ENCODE measurements around the gene SLC15A4.
A peak's percentile ranks its signal among the peaks of the same experiment; 100 is the strongest.
"Not testable (repeated sequence)": the region's sequence is repeated elsewhere in the genome, so short reads cannot be mapped to it uniquely, and the experiment has no call there.

Gene SLC15A4

GRCh38 chr12:128856035-128856790 lies 32.5 kb upstream of the SLC15A4 start:
- no peak overlapping the region for H3K4me3 ChIP-seq (ENCODE audit: extremely low read depth, insufficient read depth, low read length, poor library complexity, severe bottlenecking)
- H3K27ac ChIP-seq (ENCODE audit: low read depth, low read length, severe bottlenecking): no peak overlapping the region
- WGBS, 2 experiments (ENCODE audit: insufficient coverage in 2 of 2): 74 to 86% methylated on average over 8 of the region's 9 CpGs
- H3K9me3 ChIP-seq (ENCODE audit: control insufficient read depth, low read length): no peaks in the 10 kb centered on the region
- H3K4me1 ChIP-seq (ENCODE audit: control insufficient read depth, insufficient read depth, low read length, poor library complexity, severe bottlenecking): no peaks in the 10 kb centered on the region
- H3K36me3 ChIP-seq (ENCODE audit: control insufficient read depth, insufficient read depth, low read length): no peaks in the 10 kb centered on the region

DNA sequence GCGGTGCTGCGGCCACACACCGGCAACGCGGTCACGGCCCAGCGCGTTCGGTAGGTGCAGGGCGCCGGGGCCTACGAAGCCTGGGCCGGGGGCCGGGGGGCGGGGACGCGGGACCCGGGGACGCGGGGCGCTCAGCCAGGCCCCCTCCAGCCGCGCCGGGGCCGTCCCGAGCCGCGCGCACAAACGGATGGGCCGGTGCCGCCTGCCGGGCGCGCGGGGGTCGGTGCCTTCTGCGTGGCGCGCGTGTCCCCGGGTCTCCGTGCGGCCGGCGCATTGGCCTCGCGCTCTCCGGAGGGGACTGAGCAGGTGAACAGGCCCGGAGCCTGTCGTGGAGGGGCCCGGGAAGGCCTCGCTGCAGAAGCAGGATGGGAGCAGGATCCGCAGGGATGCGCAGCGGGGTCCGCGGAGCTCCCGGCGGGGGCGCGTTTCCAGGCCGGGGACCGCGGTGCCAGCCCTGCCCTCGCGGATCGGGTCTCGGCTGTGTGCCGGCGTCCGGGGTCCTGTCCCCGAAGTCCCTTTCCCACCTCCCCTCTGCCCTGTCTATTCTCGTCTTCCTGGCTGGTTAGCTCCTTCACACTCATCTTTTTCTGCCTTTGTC lies 29.9 kb upstream of the SLC15A4 start:
- Histone ChIP-seq H3K9me3 (ENCODE audit: control insufficient read depth, low read length) (no peaks in the 10 kb centered on the region), H3K27ac (ENCODE audit: low read depth, low read length, severe bottlenecking) (no peak overlapping the region), H3K4me1 (ENCODE audit: control insufficient read depth, insufficient read depth, low read length, poor library complexity, severe bottlenecking) (peaks cover 5% of the 10 kb centered on the region), H3K4me3 (ENCODE audit: extremely low read depth, insufficient read depth, low read length, poor library complexity, severe bottlenecking) (peak overlapping the region; percentile 42), H3K36me3 (ENCODE audit: control insufficient read depth, insufficient read depth, low read length) (no peaks in the 10 kb centered on the region)
- WGBS, 2 experiments (ENCODE audit: insufficient coverage in 2 of 2): 0 to 1% methylated on average over 59 to 61 of the region's 74 CpGs

DNA sequence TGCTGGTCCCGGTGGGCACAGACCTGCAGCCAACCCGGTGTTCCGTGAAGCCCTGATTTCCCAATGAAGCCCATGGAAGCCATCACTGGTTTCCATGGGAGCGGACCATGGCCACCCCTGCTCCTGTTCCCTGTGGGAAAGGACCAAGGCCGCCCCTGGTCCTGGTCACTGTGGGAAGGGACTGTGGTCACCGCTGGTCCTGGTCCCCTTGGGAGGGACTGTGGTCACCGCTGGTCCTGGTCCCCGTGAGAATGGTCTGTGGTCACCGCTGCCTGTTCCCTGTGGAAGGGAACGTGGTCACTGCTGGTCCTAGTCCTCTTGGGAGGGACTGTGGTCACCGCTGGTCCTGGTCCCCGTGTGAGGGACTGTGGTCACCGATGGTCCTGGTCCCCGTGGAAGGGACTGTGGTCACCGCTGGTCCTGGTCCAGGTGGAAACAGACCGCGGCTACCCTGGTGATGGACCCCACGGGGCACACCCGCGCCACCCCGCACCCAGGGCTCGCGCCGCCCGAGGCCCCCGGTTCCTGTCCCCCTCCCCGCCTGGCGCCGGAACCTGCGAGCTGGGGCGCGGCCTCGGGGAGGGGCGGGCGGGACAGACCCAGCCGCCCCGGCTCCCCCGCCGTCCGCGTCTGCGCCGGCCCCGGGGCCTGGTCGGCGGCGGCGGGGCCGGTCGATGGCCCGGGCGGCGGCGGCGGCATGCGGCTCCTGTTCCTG lies 29.3 kb upstream of the SLC15A4 start, which contains the start of gene GLT1D1:
GLT1D1 (plus strand) TSS at position 594 of the 715 bp plus-strand sequence; CDS start at position 698, 104 bp downstream.
- peaks cover 5% of the 10 kb centered on the region for H3K4me1 ChIP-seq (ENCODE audit: control insufficient read depth, insufficient read depth, low read length, poor library complexity, severe bottlenecking)
- H3K27ac ChIP-seq (ENCODE audit: low read depth, low read length, severe bottlenecking): no peak within 1 kb of the TSS
- peak within 1 kb of the TSS; percentile 42 for H3K4me3 ChIP-seq (ENCODE audit: extremely low read depth, insufficient read depth, low read length, poor library complexity, severe bottlenecking)
- WGBS, 2 experiments (ENCODE audit: insufficient coverage in 2 of 2): 39 to 51% methylated on average over 31 to 44 of the region's 56 CpGs
- H3K9me3 ChIP-seq (ENCODE audit: control insufficient read depth, low read length): no peaks in the 10 kb centered on the region
- no peaks in the 10 kb centered on the region for H3K36me3 ChIP-seq (ENCODE audit: control insufficient read depth, insufficient read depth, low read length)

DNA sequence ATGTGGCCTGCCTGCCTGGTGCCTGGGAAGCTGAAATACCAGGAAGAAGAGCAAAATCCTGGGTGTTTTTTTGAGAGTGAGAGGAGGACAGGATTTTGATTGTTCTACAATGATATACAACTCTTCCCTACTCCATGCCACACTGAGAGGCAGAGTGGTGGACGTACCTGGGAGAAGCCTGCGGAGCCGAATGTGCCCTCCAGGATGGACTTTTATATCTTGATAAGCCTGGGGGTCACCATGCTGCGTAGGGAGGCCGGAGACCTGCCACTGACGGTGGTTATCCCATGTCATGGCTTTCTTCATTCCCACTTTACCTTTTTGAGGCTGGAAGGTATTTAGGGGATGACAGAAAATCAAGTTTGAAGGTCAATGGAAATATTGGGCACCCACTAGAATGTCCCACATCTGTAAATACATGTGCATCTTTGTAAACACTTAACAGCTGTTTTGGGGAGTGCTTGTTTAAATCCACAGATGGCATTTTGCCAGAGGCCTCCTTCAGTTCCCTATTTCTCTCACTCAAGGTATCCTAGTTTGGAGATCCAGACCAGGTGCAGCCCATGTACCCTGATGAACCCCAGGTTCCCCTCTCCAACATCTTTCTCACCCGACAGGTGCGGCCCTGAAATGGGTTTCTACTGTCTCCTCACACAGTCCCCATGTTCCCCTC lies 28.4 kb upstream of the SLC15A4 start:
- Histone ChIP-seq H3K4me3 (ENCODE audit: extremely low read depth, insufficient read depth, low read length, poor library complexity, severe bottlenecking) (no peak overlapping the region), H3K27ac (ENCODE audit: low read depth, low read length, severe bottlenecking) (no peak overlapping the region), H3K9me3 (ENCODE audit: control insufficient read depth, low read length) (no peaks in the 10 kb centered on the region), H3K4me1 (ENCODE audit: control insufficient read depth, insufficient read depth, low read length, poor library complexity, severe bottlenecking) (peaks cover 5% of the 10 kb centered on the region), H3K36me3 (ENCODE audit: control insufficient read depth, insufficient read depth, low read length) (no peaks in the 10 kb centered on the region)
- WGBS, 2 experiments (ENCODE audit: insufficient coverage in 2 of 2): 92 to 93% methylated on average over 6 to 8 of the region's 8 CpGs

DNA sequence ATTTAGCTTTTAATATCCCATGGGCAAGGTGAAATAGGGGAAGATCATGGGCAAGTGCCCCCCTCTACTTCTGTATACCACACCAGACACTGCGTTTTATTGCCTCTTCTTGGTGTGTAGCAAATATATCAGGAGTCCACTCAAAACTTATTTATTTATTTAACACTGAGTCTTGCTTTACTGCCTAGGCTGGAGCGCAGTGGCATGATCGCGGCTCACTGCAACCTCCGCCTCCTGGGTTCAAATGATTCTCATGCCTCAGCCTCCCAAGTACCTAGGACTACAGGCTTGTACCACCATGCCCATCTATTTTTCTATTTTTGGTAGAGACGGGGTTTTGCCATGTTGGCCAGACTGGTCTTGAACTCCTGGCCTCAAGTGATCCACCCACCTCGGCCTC lies 27.7 kb upstream of the SLC15A4 start:
- not testable (repeated sequence) for H3K9me3 ChIP-seq (ENCODE audit: control insufficient read depth, low read length); H3K4me3 ChIP-seq (ENCODE audit: extremely low read depth, insufficient read depth, low read length, poor library complexity, severe bottlenecking); H3K4me1 ChIP-seq (ENCODE audit: control insufficient read depth, insufficient read depth, low read length, poor library complexity, severe bottlenecking); H3K36me3 ChIP-seq (ENCODE audit: control insufficient read depth, insufficient read depth, low read length); H3K27ac ChIP-seq (ENCODE audit: low read depth, low read length, severe bottlenecking)
- WGBS, 2 experiments (ENCODE audit: insufficient coverage in 2 of 2): 64 to 97% methylated on average over 4 to 6 of the region's 7 CpGs

- WGBS, 2 experiments (ENCODE audit: insufficient coverage in 2 of 2): 68 to 94% methylated on average over 2 to 3 of the region's 3 CpGs
- Histone ChIP-seq H3K36me3 (ENCODE audit: control insufficient read depth, insufficient read depth, low read length) (no peaks in the 10 kb centered on the region), H3K4me1 (ENCODE audit: control insufficient read depth, insufficient read depth, low read length, poor library complexity, severe bottlenecking) (peaks cover 5% of the 10 kb centered on the region), H3K9me3 (ENCODE audit: control insufficient read depth, low read length) (no peaks in the 10 kb centered on the region), H3K27ac (ENCODE audit: low read depth, low read length, severe bottlenecking) (no peak overlapping the region), H3K4me3 (ENCODE audit: extremely low read depth, insufficient read depth, low read length, poor library complexity, severe bottlenecking) (no peak overlapping the region)
These were observed 26.6 kb upstream of the SLC15A4 start for GRCh38 chr12:128850400-128850799.

- not testable (repeated sequence) for H3K36me3 ChIP-seq (ENCODE audit: control insufficient read depth, insufficient read depth, low read length); H3K27ac ChIP-seq (ENCODE audit: low read depth, low read length, severe bottlenecking); H3K4me3 ChIP-seq (ENCODE audit: extremely low read depth, insufficient read depth, low read length, poor library complexity, severe bottlenecking); H3K9me3 ChIP-seq (ENCODE audit: control insufficient read depth, low read length); H3K4me1 ChIP-seq (ENCODE audit: control insufficient read depth, insufficient read depth, low read length, poor library complexity, severe bottlenecking)
- 77 to 82% methylated on average over 5 to 6 of the region's 6 CpGs for WGBS, 2 experiments (ENCODE audit: insufficient coverage in 2 of 2)
These were observed 26.0 kb upstream of the SLC15A4 start for GRCh38 chr12:128849806-128850205.

GRCh38 chr12:128848371-128848770 lies 24.6 kb upstream of the SLC15A4 start:
- Histone ChIP-seq H3K36me3 (ENCODE audit: control insufficient read depth, insufficient read depth, low read length) (no peaks in the 10 kb centered on the region), H3K4me1 (ENCODE audit: control insufficient read depth, insufficient read depth, low read length, poor library complexity, severe bottlenecking) (peaks cover 5% of the 10 kb centered on the region), H3K27ac (ENCODE audit: low read depth, low read length, severe bottlenecking) (no peak overlapping the region), H3K9me3 (ENCODE audit: control insufficient read depth, low read length) (no peaks in the 10 kb centered on the region), H3K4me3 (ENCODE audit: extremely low read depth, insufficient read depth, low read length, poor library complexity, severe bottlenecking) (no peak overlapping the region)
- WGBS, 2 experiments (ENCODE audit: insufficient coverage in 2 of 2): 95 to 96% methylated on average over 14 of the region's 14 CpGs

DNA sequence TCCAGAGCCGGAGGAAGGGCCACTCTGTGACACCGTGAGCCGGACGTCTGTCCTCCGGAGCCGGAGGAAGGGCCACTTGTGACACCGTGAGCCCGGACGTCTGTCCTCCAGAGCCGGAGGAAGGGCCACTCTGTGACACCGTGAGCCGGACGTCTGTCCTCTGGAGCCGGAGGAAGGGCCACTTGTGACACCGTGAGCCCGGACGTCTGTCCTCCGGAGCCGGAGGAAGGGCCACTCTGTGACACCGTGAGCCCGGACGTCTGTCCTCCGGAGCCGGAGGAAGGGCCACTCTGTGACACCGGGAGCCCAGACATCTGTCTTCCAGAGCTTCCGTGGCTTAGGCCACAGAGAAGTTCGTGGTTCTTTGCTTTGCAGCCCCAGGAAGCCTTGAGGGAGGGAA lies 22.9 kb upstream of the SLC15A4 start:
- 93 to 94% methylated on average over 10 to 25 of the region's 27 CpGs for WGBS, 2 experiments (ENCODE audit: insufficient coverage in 2 of 2)
- H3K9me3 ChIP-seq (ENCODE audit: control insufficient read depth, low read length); H3K27ac ChIP-seq (ENCODE audit: low read depth, low read length, severe bottlenecking): not testable (repeated sequence)

DNA sequence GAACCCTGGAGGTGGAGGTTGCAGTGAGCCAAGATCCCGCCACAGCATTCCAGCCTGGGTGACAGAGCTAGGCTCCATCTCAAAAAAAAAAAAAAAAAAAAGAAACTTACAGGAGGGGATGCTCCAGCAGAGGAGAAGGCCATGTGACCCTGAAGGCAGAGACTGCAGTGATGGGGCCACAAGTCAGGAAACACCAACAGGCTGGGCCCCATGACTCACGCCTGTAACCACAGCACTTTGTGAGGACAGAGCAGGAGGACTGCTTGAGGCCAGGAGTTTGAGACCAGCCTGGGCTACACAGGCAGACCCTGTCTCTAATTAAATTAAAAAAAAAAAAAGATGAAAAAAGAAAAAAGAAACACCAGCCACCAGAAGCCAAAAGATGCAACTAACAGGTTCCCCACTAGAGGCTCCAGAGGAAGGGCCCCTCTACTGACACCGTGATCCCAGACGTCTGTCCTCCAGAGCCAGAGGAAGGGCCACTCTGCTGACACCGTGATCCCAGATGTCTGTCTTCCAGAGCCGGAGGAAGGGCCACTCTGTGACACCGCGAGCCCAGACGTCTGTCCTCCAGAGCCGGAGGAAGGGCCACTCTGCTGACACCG lies 20.4 kb upstream of the SLC15A4 start:
- Histone ChIP-seq H3K36me3 (ENCODE audit: control insufficient read depth, insufficient read depth, low read length) (no peaks in the 10 kb centered on the region), H3K4me1 (ENCODE audit: control insufficient read depth, insufficient read depth, low read length, poor library complexity, severe bottlenecking) (no peaks in the 10 kb centered on the region), H3K9me3 (ENCODE audit: control insufficient read depth, low read length) (no peaks in the 10 kb centered on the region), H3K27ac (ENCODE audit: low read depth, low read length, severe bottlenecking) (no peak overlapping the region), H3K4me3 (ENCODE audit: extremely low read depth, insufficient read depth, low read length, poor library complexity, severe bottlenecking) (no peak overlapping the region)
- WGBS, 2 experiments (ENCODE audit: insufficient coverage in 2 of 2): 63 to 70% methylated on average over 7 to 9 of the region's 11 CpGs

More for the DNA sequence above, 22.9 kb upstream of the SLC15A4 start:
- H3K36me3 ChIP-seq (ENCODE audit: control insufficient read depth, insufficient read depth, low read length); H3K4me3 ChIP-seq (ENCODE audit: extremely low read depth, insufficient read depth, low read length, poor library complexity, severe bottlenecking); H3K4me1 ChIP-seq (ENCODE audit: control insufficient read depth, insufficient read depth, low read length, poor library complexity, severe bottlenecking): not testable (repeated sequence)
